Activated B cell treated with CpG ODN at 0.5 μM for 24 hours (primary cell): ENCODE data around the gene ACVR1B. TPM values are rescaled to one million over a fixed set of nuclear protein-coding genes. Genes with fewer than 3 reads are reported as not detected.

Experiments
- ATAC-seq: fragments of 200-7000 bp; cut with Tn5 transposase; one replicate; pipeline ENCODE4 v1.10.0; 2021; ENCODE audit warnings: low read depth, mild to moderate bottlenecking, moderate library complexity
- CTCF ChIA-PET: fragments of 350-600 bp; sonication (Branson Sonifier 250); formaldehyde crosslinking; loops from one replicate; lab custom pipeline; 2021; ENCODE audit warnings: antibody characterized with exemption; lab: Charles Lee
- POLR2A ChIA-PET: fragments of 350-600 bp; sonication (Branson Sonifier 250); formaldehyde crosslinking; loops from one replicate; lab custom pipeline; 2021; ENCODE audit warnings: antibody characterized with exemption; lab: Charles Lee
- DNase-seq: peaks from one replicate; pipeline ENCODE4 v3.0.0; 2022
- H3K27ac Mint-ChIP-seq: one replicate; pipeline ENCODE4 v1.8.0; 2020; ENCODE audit warnings: mixed read lengths
- H3K27me3 Mint-ChIP-seq: one replicate; pipeline ENCODE4 v1.8.0; 2021; ENCODE audit warnings: mixed read lengths
- H3K36me3 Mint-ChIP-seq: one replicate; pipeline ENCODE4 v1.8.0; 2021; ENCODE audit warnings: low read depth, mixed read lengths
- H3K4me1 Mint-ChIP-seq: one replicate; pipeline ENCODE4 v1.8.0; 2021; ENCODE audit warnings: mixed read lengths
- H3K4me3 Mint-ChIP-seq: one replicate; pipeline ENCODE4 v1.8.0; 2020; ENCODE audit warnings: mild to moderate bottlenecking, mixed read lengths
- H3K9me3 Mint-ChIP-seq: one replicate; pipeline ENCODE4 v1.8.0; 2020; ENCODE audit warnings: mixed read lengths
- intact Hi-C: fragments of 100-400 bp; cut with micrococcal nuclease; formaldehyde crosslinking; loops from one replicate; pipeline ENCODE4 v1.15.1; 2024
- total RNA-seq: library from RNA; stranded (reverse); gene quantifications from 2 replicates; pipeline ENCODE4 v1.2.3, GENCODE V29; 2022
- TF ChIP-seq, protein P1 (sequence below): fragments of 200-600 bp; IDR thresholded peaks from one replicate; pipeline ENCODE4 v1.8.0; 2022; ENCODE audit warnings: antibody characterized with exemption, mild to moderate bottlenecking

Gene ACVR1B
- total RNA-seq, 1 donor from 2014 or later = 10.0 TPM

DNA sequence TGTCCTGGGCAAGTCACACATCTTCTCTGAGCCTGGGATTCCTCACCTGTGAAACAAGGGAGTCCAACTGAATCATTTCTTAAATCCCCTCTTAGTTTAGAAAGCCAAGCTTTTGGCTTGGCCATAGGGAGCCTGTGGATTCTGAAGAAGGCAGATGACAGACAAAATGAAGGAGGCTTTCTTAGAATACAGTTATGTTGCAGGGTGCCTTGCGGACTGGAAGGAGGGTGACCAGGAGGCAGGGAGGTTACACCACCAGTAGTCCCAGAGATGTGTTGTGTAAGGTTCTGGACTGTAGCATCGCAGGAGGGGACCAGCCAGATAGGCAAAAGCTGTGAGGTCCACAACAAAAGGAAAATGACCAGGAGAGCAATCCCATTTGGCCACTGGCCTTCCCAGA lies 8.2 kb upstream of the ACVR1B start:
- Mint-ChIP-seq H3K27me3 (peaks cover 49% of the 10 kb centered on the region), H3K9me3 (peaks cover 14% of the 10 kb centered on the region), H3K4me3 (no peak overlapping the region), H3K4me1 (no peaks in the 10 kb centered on the region), H3K36me3 (peaks cover 1% of the 10 kb centered on the region), H3K27ac (no peak overlapping the region)
- DNase-seq (no peak), ATAC-seq (no peak)
- intact Hi-C loops = no loop called here
- ChIA-PET CTCF (no interaction called here), POLR2A (no interaction called here)
- TF ChIP-seq, protein P1, sequence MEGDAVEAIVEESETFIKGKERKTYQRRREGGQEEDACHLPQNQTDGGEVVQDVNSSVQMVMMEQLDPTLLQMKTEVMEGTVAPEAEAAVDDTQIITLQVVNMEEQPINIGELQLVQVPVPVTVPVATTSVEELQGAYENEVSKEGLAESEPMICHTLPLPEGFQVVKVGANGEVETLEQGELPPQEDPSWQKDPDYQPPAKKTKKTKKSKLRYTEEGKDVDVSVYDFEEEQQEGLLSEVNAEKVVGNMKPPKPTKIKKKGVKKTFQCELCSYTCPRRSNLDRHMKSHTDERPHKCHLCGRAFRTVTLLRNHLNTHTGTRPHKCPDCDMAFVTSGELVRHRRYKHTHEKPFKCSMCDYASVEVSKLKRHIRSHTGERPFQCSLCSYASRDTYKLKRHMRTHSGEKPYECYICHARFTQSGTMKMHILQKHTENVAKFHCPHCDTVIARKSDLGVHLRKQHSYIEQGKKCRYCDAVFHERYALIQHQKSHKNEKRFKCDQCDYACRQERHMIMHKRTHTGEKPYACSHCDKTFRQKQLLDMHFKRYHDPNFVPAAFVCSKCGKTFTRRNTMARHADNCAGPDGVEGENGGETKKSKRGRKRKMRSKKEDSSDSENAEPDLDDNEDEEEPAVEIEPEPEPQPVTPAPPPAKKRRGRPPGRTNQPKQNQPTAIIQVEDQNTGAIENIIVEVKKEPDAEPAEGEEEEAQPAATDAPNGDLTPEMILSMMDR = no peak

GRCh38 chr12:51944608-51945233 lies 6.8 kb upstream of the ACVR1B start:
- peaks cover 1% of the 10 kb centered on the region for H3K36me3 Mint-ChIP-seq
- peaks cover 44% of the 10 kb centered on the region for H3K27me3 Mint-ChIP-seq
- no peak overlapping the region for H3K4me3 Mint-ChIP-seq
- H3K27ac Mint-ChIP-seq = no peak overlapping the region
- ChIA-PET CTCF (no interaction called here), POLR2A (no interaction called here)
- H3K4me1 Mint-ChIP-seq = no peaks in the 10 kb centered on the region
- DNase-seq = no peak
- intact Hi-C loops = no loop called here
- TF ChIP-seq, protein P1 = no peak
- ATAC-seq = no peak
- H3K9me3 Mint-ChIP-seq = peaks cover 14% of the 10 kb centered on the region

DNA sequence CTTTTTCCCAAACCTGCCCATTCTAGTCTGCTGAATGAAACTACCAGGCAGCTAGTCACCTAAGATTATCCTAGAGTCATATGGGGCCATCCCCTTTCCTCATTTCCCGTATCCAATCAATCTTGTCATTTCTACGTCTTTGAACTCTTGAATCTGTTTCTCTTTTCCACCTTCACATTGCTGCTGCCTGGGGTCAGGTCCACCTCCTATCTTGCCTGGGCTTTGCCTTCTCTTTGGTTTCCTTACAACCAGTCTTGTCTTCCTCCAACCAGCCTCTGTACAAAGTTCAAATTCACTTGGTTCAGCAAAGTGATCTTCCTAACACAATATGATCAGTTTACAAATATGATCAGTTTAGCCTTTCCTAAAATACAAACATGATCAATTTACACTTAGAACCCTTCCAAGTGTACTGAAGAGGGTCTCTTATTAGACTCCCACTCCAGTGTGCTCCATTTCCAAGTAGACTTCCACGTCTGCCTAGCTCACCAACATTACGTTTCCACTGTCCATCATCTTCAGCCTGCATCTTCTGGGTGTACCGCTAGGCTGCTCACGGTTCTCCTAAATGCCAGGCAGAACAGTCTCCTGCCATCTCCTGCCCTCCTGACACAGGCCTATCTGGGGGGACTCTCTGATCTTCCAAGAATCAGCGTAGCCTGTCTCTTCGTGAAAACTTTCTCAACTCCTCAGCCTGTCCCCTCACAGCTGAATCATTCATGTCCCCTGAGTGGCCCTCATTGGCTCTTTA lies 4.1 kb upstream of the ACVR1B start:
- Mint-ChIP-seq H3K4me3 (no peak overlapping the region), H3K4me1 (peaks cover 4% of the 10 kb centered on the region), H3K9me3 (peaks cover 14% of the 10 kb centered on the region), H3K36me3 (peaks cover 1% of the 10 kb centered on the region), H3K27me3 (peaks cover 28% of the 10 kb centered on the region), H3K27ac (no peak overlapping the region)
- TF ChIP-seq, protein P1 = no peak
- intact Hi-C loops = no loop called here
- ChIA-PET CTCF (interaction anchor here (1.0 kb wide), 1 partner anchor 33 kb away, joined by 3 read pairs; no protein-coding TSS in a partner anchor), POLR2A (no interaction called here)
- no peak for ATAC-seq
- no peak for DNase-seq

DNA sequence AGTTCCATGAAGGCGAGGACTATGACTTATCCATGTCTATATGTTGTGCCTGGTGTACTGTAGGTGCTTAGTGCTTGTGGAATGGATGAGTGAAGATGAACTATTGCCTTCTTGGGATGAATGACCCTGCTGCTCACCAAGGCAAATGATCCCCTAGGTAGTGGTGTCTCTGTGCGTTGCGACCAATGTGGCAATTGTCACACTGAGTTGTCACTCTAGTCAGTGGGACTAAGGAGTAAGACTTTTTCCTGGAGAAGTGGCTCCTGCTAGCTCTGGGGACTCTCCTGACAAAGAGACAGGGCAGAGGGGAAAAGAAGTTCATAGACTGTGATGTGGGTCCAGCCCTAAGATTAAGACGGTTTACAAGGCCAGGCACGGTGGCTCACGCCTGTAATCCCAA lies 3.4 kb upstream of the ACVR1B start:
- peaks cover 14% of the 10 kb centered on the region for H3K9me3 Mint-ChIP-seq
- peaks cover 1% of the 10 kb centered on the region for H3K36me3 Mint-ChIP-seq
- no peak overlapping the region for H3K4me3 Mint-ChIP-seq
- ChIA-PET POLR2A (no interaction called here), CTCF (no interaction called here)
- peaks cover 24% of the 10 kb centered on the region for H3K27me3 Mint-ChIP-seq
- DNase-seq (no peak), ATAC-seq (no peak)
- TF ChIP-seq, protein P1 = no peak
- intact Hi-C loops = no loop called here
- no peak overlapping the region for H3K27ac Mint-ChIP-seq
- H3K4me1 Mint-ChIP-seq = peaks cover 10% of the 10 kb centered on the region

- intact Hi-C loops = no loop called here
- ChIA-PET POLR2A (no interaction called here), CTCF (interaction anchor here (1.0 kb wide), 1 partner anchor 21 kb away, joined by 3 read pairs; no protein-coding TSS in a partner anchor)
- peaks cover 8% of the 10 kb centered on the region for H3K9me3 Mint-ChIP-seq
- TF ChIP-seq, protein P1 = no peak
- H3K4me3 Mint-ChIP-seq = no peak overlapping the region
- peaks cover 1% of the 10 kb centered on the region for H3K36me3 Mint-ChIP-seq
- DNase-seq = no peak
- peaks cover 17% of the 10 kb centered on the region for H3K4me1 Mint-ChIP-seq
- no peak overlapping the region for H3K27ac Mint-ChIP-seq
- peaks cover 16% of the 10 kb centered on the region for H3K27me3 Mint-ChIP-seq
- no peak for ATAC-seq
Observed at GRCh38 chr12:51949342-51950030, 2.0 kb upstream of the ACVR1B start.
